Body of pancreas (tissue), 4 donors: ENCODE data around the gene ATCAY.

Experiments used
- CTCF ChIP-seq, 7 experiments: fragments of 450-650 bp in 4 of 7; fragments of 200-600 bp in 3 of 7; sonication (generic) in 3 of 7; IDR thresholded peaks; one replicate each; pipeline ENCODE4 v1.5.1; 2016 to 2019; ENCODE audit warnings: antibody characterized with exemption in 7 of 7
- POLR2A ChIP-seq, 3 donors: fragments of 450-650 bp; IDR thresholded peaks; one replicate each; pipeline ENCODE4 v1.6.1; 2016; ENCODE audit warnings: antibody characterized with exemption in 3 of 3, mild to moderate bottlenecking in 2 of 3

- TF ChIP-seq POLR2A (IDR thresholded peaks at IDR 0.05) (no peak), CTCF (IDR thresholded peaks at IDR 0.05) (no peak)
Observed at GRCh38 chr19:3961007-3961406, 80.5 kb downstream of the ATCAY start.
